ENCODE data around the gene SLC39A11.
"Not testable (repeated sequence)": the region's sequence is repeated elsewhere in the genome, so short reads cannot be mapped to it uniquely, and the experiment has no call there.

- not testable (repeated sequence) for TF ChIP-seq TAF1 (IDR thresholded peaks at IDR 0.05; ENCODE audit: low read depth, low read length); POLR2A (IDR thresholded peaks at IDR 0.05; ENCODE audit: low read depth, low read length); POLR2AphosphoS5 (IDR thresholded peaks at IDR 0.05; ENCODE audit: low read depth, low read length); SPI1 (IDR thresholded peaks at IDR 0.05; ENCODE audit: low read depth, low read length); PAX5 (IDR thresholded peaks at IDR 0.05; ENCODE audit: insufficient read depth, low read length, severe bottlenecking); POU2F2 (IDR thresholded peaks at IDR 0.05; ENCODE audit: low read depth, low read length)
Observed at GRCh38 chr17:72708682-72709081, 383.8 kb downstream of the SLC39A11 start.

Data from GM12891 (cell line).